ENCODE measurements around the gene LRRN4.

Gene LRRN4

GRCh38 chr20:6053776-6054688 is at the start of gene LRRN4:
TSS of gene LRRN4 (minus strand) at chr20:6054060. CDS start at chr20:6052799, 1,261 bp downstream.
- Histone ChIP-seq H3K27ac (ENCODE audit: low read depth, low read length) (peak within 1 kb of the TSS; percentile 80), H3K9me3 (ENCODE audit: control insufficient read depth, insufficient read depth, low read length) (no peaks in the 10 kb centered on the region), H3K36me3 (ENCODE audit: control insufficient read depth, insufficient read depth, low read length) (no peaks in the 10 kb centered on the region), H3K27me3 (ENCODE audit: control insufficient read depth, insufficient read depth, low read length) (peaks cover 49% of the 10 kb centered on the region), H3K4me3 (ENCODE audit: low read depth, low read length) (peak within 1 kb of the TSS; percentile 62; the same call in 1 of the 2 replicates), H3K9ac (ENCODE audit: low read depth, low read length) (no peak within 1 kb of the TSS), H3K4me1 (ENCODE audit: control insufficient read depth, insufficient read depth, low read length) (peaks cover 23% of the 10 kb centered on the region)

DNA sequence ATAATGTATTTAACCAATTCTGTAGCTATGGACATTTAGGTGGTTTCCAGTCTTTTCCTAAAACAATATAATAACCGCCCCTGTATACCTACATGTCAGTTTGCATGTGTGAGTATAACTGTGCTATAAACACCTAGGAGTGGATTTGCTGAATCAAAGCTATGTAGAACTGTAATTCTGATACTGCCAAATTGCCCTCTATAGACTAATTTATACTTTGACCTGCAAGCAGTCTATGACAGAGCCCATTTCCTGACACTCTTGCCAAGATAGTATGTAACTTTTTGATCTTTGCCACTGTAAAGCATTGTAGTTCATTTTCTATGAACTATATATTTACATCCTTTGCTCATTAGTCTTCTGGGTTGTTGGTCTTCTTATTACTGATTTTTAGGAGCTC is 49.4 kb upstream of the LRRN4 start:
- Histone ChIP-seq H3K9ac (ENCODE audit: low read depth, low read length) (no peak overlapping the region), H3K9me3 (ENCODE audit: control insufficient read depth, insufficient read depth, low read length) (no peaks in the 10 kb centered on the region), H3K4me3 (ENCODE audit: low read depth, low read length) (no peak overlapping the region), H3K27me3 (ENCODE audit: control insufficient read depth, insufficient read depth, low read length) (no peaks in the 10 kb centered on the region), H3K4me1 (ENCODE audit: control insufficient read depth, insufficient read depth, low read length) (no peaks in the 10 kb centered on the region), H3K27ac (ENCODE audit: low read depth, low read length) (no peak overlapping the region), H3K36me3 (ENCODE audit: control insufficient read depth, insufficient read depth, low read length) (peaks cover 36% of the 10 kb centered on the region)

DNA sequence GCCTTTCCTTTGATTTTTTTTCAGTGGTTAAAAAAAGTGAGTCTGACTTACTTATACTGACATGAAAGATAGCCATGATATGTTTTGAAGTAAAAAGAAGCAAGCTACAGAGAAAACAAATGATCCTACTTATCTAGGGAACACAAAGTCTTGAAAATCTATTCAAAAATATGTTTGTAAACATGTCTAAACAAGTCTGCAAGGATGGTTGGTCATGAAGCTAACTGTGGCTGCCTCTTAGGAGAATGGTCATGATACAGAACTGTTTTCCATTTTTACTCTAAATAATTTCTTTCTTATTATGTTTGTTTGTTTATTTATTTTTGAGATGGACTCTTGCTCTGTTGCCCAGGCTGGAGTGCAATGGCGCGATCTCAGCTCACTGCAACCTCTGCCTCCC is 47.5 kb upstream of the LRRN4 start:
- Histone ChIP-seq H3K4me3 (ENCODE audit: low read depth, low read length) (no peak overlapping the region), H3K4me1 (ENCODE audit: control insufficient read depth, insufficient read depth, low read length) (no peaks in the 10 kb centered on the region), H3K36me3 (ENCODE audit: control insufficient read depth, insufficient read depth, low read length) (peaks cover 47% of the 10 kb centered on the region), H3K27me3 (ENCODE audit: control insufficient read depth, insufficient read depth, low read length) (no peaks in the 10 kb centered on the region), H3K27ac (ENCODE audit: low read depth, low read length) (no peak overlapping the region), H3K9me3 (ENCODE audit: control insufficient read depth, insufficient read depth, low read length) (no peaks in the 10 kb centered on the region), H3K9ac (ENCODE audit: low read depth, low read length) (no peak overlapping the region)

DNA sequence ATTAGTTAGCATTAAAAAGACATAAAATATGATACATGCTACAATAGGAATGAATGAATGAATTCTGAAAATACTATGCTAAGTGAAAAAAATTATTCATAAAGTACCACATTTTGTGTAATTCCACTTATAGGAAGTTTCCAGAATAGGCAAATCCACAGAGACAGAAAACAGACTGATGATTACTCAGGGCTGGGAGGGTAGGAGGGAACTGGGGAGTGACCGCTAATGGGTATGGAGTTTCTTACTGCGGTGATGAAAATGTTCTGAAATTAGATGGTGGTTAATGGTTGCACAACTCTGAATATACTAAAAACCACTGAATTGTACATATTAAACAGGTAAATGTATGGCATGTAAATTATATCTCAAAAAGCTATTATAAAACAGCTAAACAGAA is 46.4 kb upstream of the LRRN4 start:
- H3K4me1 ChIP-seq (ENCODE audit: control insufficient read depth, insufficient read depth, low read length): no peaks in the 10 kb centered on the region
- no peak overlapping the region for H3K4me3 ChIP-seq (ENCODE audit: low read depth, low read length)
- no peaks in the 10 kb centered on the region for H3K27me3 ChIP-seq (ENCODE audit: control insufficient read depth, insufficient read depth, low read length)
- peaks cover 47% of the 10 kb centered on the region for H3K36me3 ChIP-seq (ENCODE audit: control insufficient read depth, insufficient read depth, low read length)
- no peak overlapping the region for H3K27ac ChIP-seq (ENCODE audit: low read depth, low read length)
- no peak overlapping the region for H3K9ac ChIP-seq (ENCODE audit: low read depth, low read length)
- no peaks in the 10 kb centered on the region for H3K9me3 ChIP-seq (ENCODE audit: control insufficient read depth, insufficient read depth, low read length)

- Histone ChIP-seq H3K27ac (ENCODE audit: low read depth, low read length) (no peak overlapping the region), H3K4me1 (ENCODE audit: control insufficient read depth, insufficient read depth, low read length) (no peaks in the 10 kb centered on the region), H3K4me3 (ENCODE audit: low read depth, low read length) (no peak overlapping the region), H3K9me3 (ENCODE audit: control insufficient read depth, insufficient read depth, low read length) (no peaks in the 10 kb centered on the region), H3K27me3 (ENCODE audit: control insufficient read depth, insufficient read depth, low read length) (no peaks in the 10 kb centered on the region), H3K9ac (ENCODE audit: low read depth, low read length) (no peak overlapping the region), H3K36me3 (ENCODE audit: control insufficient read depth, insufficient read depth, low read length) (peaks cover 47% of the 10 kb centered on the region)
Observed at GRCh38 chr20:6099819-6100218, 46.0 kb upstream of the LRRN4 start.

GRCh38 chr20:6095409-6095808 is 41.5 kb upstream of the LRRN4 start:
- Histone ChIP-seq H3K4me3 (ENCODE audit: low read depth, low read length) (no peak overlapping the region), H3K27me3 (ENCODE audit: control insufficient read depth, insufficient read depth, low read length) (no peaks in the 10 kb centered on the region), H3K9ac (ENCODE audit: low read depth, low read length) (no peak overlapping the region), H3K27ac (ENCODE audit: low read depth, low read length) (no peak overlapping the region), H3K4me1 (ENCODE audit: control insufficient read depth, insufficient read depth, low read length) (no peaks in the 10 kb centered on the region), H3K9me3 (ENCODE audit: control insufficient read depth, insufficient read depth, low read length) (no peaks in the 10 kb centered on the region), H3K36me3 (ENCODE audit: control insufficient read depth, insufficient read depth, low read length) (peaks cover 49% of the 10 kb centered on the region)

GRCh38 chr20:6094565-6094964 is 40.7 kb upstream of the LRRN4 start:
- Histone ChIP-seq H3K9me3 (ENCODE audit: control insufficient read depth, insufficient read depth, low read length) (no peaks in the 10 kb centered on the region), H3K36me3 (ENCODE audit: control insufficient read depth, insufficient read depth, low read length) (peaks cover 43% of the 10 kb centered on the region), H3K4me3 (ENCODE audit: low read depth, low read length) (no peak overlapping the region), H3K27me3 (ENCODE audit: control insufficient read depth, insufficient read depth, low read length) (no peaks in the 10 kb centered on the region), H3K27ac (ENCODE audit: low read depth, low read length) (no peak overlapping the region), H3K4me1 (ENCODE audit: control insufficient read depth, insufficient read depth, low read length) (no peaks in the 10 kb centered on the region), H3K9ac (ENCODE audit: low read depth, low read length) (no peak overlapping the region)

DNA sequence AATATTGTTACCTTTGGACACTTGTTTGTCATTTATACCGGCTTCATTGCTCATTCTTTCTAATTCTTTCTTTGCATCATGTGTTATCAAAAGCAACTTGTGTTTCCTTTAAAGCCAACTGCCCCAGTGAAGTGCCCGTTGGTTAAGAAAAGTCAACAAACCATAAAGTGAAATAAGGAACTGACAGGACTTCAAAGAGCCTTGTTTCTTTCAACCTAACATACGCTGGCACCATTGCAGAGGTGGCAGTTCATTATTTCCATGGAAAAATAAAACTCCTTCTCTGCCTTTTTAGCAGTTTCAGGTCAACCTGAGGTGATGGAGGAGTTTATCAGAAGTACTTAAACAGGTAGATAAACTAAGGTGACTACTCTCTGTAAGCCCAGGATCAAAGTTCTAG is 40.2 kb upstream of the LRRN4 start:
- Histone ChIP-seq H3K36me3 (ENCODE audit: control insufficient read depth, insufficient read depth, low read length) (peaks cover 45% of the 10 kb centered on the region), H3K27me3 (ENCODE audit: control insufficient read depth, insufficient read depth, low read length) (no peaks in the 10 kb centered on the region), H3K4me3 (ENCODE audit: low read depth, low read length) (no peak overlapping the region), H3K9ac (ENCODE audit: low read depth, low read length) (no peak overlapping the region), H3K9me3 (ENCODE audit: control insufficient read depth, insufficient read depth, low read length) (no peaks in the 10 kb centered on the region), H3K27ac (ENCODE audit: low read depth, low read length) (no peak overlapping the region), H3K4me1 (ENCODE audit: control insufficient read depth, insufficient read depth, low read length) (no peaks in the 10 kb centered on the region)

- Histone ChIP-seq H3K9ac (ENCODE audit: low read depth, low read length) (no peak overlapping the region), H3K27ac (ENCODE audit: low read depth, low read length) (no peak overlapping the region), H3K36me3 (ENCODE audit: control insufficient read depth, insufficient read depth, low read length) (peaks cover 47% of the 10 kb centered on the region), H3K27me3 (ENCODE audit: control insufficient read depth, insufficient read depth, low read length) (no peaks in the 10 kb centered on the region), H3K9me3 (ENCODE audit: control insufficient read depth, insufficient read depth, low read length) (no peaks in the 10 kb centered on the region), H3K4me3 (ENCODE audit: low read depth, low read length) (no peak overlapping the region), H3K4me1 (ENCODE audit: control insufficient read depth, insufficient read depth, low read length) (no peaks in the 10 kb centered on the region)
Observed at GRCh38 chr20:6091661-6092060, 37.8 kb upstream of the LRRN4 start.

DNA sequence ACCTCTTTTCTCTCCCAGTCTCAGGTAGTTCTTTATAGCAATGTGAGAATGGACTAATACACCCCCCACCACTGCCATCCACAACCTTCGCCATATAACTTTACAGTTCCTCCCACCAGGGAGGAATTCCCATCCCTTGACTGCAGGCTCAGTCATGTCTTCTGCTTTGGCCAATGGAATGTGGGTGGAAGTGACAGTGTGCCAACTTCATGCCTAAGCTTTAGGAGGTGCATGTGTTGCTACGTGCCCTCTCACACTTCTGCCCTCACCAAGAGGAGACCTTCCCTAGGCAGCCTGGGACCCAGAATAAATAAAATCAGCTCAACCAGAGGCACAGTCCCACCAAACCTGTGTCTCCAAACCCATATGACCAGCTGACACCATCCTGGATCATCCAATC is 33.0 kb upstream of the LRRN4 start:
- no peak overlapping the region for H3K27ac ChIP-seq (ENCODE audit: low read depth, low read length)
- H3K4me3 ChIP-seq (ENCODE audit: low read depth, low read length): no peak overlapping the region
- peaks cover 57% of the 10 kb centered on the region for H3K36me3 ChIP-seq (ENCODE audit: control insufficient read depth, insufficient read depth, low read length)
- no peaks in the 10 kb centered on the region for H3K27me3 ChIP-seq (ENCODE audit: control insufficient read depth, insufficient read depth, low read length)
- no peak overlapping the region for H3K9ac ChIP-seq (ENCODE audit: low read depth, low read length)
- no peaks in the 10 kb centered on the region for H3K4me1 ChIP-seq (ENCODE audit: control insufficient read depth, insufficient read depth, low read length)
- no peaks in the 10 kb centered on the region for H3K9me3 ChIP-seq (ENCODE audit: control insufficient read depth, insufficient read depth, low read length)

DNA sequence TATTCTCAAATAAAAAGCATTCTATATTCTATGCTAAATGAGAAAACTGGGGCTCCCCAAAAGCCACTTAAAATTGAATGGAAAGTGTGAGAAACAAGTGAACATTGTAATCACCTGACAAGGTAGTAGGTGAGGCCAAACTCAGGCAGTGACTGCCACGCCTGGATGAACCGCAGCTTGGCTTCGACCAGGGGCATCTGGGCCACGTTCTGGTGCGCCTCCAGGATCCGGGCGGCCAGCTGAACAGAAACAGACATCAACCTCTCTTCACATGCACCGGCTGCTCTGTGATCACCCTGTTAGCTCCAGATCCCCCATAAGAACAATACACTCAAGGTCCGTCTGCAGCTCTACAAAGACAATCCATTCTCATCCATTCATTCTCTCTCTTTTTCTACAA is 30.1 kb upstream of the LRRN4 start:
- Histone ChIP-seq H3K36me3 (ENCODE audit: control insufficient read depth, insufficient read depth, low read length) (peaks cover 63% of the 10 kb centered on the region), H3K4me1 (ENCODE audit: control insufficient read depth, insufficient read depth, low read length) (no peaks in the 10 kb centered on the region), H3K4me3 (ENCODE audit: low read depth, low read length) (no peak overlapping the region), H3K9ac (ENCODE audit: low read depth, low read length) (no peak overlapping the region), H3K27ac (ENCODE audit: low read depth, low read length) (no peak overlapping the region), H3K27me3 (ENCODE audit: control insufficient read depth, insufficient read depth, low read length) (no peaks in the 10 kb centered on the region), H3K9me3 (ENCODE audit: control insufficient read depth, insufficient read depth, low read length) (no peaks in the 10 kb centered on the region)
